ENCODE data around the gene AHCYL1.

Gene AHCYL1

GRCh38 chr1:110043016-110043415 lies 58.5 kb downstream of the AHCYL1 start:
- no peak for DNase-seq

DNA sequence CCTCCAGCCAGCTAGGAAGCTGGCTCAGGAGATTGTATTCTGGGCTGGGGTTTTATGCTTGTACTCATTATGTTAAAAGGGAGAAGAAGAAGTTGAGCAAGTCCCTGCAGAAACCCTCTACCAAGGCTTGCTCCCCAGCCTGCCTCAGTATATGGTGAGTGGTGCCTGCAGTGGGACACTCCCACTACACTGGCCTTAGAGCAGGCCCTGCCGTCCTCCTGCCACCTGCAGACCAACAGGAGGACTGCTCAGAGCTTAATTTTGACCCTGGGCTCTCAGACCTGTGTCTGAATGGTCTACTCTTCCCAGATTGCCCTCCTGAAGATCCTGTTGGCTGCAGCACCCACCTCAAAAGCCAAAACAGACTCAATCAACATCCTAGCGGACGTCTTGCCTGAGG lies 62.9 kb downstream of the AHCYL1 start:
- DNase-seq, result no peak

DNA sequence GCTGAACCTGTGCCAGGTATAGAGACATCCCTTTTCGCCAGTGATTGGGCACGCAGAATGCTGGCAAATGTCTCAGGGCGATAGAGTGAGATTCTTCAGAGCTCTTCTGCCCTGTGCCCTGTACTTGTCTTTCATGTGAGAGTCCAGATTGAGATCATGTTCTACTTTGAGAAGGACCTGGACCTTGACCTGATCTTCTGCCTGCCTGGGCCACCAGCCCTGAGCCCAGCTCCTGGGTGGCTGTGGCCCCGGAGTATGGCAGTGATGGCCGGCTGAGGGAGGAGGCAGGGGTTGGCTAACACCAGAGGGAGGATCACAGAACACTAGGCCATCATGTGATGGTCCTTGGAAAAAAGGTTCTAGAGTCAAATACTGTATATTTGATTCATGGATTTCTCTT lies 63.7 kb downstream of the AHCYL1 start:
- DNase-seq, result no peak

- DNase-seq, result no peak
Observed at GRCh38 chr1:110048923-110049601, 64.5 kb downstream of the AHCYL1 start.

DNA sequence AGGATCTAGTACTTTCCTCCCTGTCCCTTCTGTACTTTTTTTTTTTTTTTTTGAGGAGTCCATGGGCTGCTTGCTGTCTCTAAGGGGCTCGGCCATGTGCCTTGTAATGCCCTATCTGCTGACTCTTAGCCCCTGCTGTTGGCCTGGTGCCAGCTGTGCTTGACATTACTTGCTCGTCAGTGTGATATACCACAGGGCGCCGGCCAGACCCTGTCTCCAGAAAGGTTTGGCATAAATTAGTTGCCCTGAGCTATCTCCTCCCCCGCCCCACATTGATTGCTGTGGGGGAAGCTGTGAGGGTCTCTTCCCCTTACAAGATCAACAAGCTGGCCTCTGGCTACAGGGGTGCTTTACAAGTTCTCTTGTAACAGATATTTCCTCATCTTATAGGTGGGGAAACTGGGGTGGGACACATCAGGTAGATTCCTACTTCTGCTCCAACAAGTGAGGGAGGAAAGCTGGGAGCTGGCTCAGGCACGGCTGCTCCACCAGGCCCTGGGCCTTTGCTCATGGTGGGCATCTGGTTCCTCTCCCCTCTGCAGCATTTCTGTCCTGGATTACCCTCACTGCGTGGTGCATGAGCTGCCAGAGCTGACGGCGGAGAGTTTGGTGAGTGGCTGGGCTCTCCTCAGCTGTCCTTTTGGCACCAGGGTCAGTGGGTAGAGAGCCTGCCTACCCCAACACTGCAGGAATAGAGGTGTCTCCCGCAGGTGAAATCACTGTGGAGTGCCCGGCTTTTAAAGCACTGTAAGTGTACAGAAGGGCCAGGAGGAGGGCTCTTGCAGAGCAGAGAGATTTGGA lies 65.4 kb downstream of the AHCYL1 start:
- DNase-seq, result no peak

DNA sequence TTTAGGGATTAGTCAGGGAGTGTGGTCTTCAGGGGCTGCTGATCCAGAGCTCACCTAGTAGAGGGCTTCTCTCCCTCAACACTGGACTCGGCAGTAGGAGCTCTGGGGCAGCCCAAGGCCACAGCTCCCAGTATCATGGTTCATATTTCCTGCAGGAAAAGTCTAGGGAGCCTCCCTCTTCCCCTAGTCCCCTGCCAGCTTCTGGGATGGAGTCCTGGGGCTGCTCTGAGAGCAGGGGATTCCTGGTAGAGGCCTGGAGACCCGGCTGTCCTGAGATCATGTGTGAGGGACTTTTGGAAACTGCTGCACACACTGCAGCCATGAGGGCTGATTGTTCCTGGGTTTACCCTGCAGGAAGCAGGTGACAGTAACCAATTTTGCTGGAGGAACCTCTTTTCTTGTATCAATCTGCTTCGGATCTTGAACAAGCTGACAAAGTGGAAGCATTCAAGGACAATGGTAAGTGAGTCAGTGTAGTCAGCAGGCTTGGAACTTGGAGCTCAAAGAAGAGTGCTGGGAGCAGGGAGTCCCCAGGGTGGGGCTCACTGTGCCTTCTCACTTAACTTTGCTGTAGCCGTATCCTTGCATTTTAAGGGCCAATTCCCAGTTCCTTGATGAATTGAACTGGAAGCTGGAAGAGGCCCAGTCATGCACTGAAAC lies 66.2 kb downstream of the AHCYL1 start:
- DNase-seq, result no peak

GRCh38 chr1:110051262-110051648 lies 66.7 kb downstream of the AHCYL1 start:
- DNase-seq, result no peak

GRCh38 chr1:110053552-110054428 lies 69.2 kb downstream of the AHCYL1 start:
- peak; percentile 11 for DNase-seq

GRCh38 chr1:110055493-110056284 lies 71.1 kb downstream of the AHCYL1 start:
- no peak for DNase-seq

DNA sequence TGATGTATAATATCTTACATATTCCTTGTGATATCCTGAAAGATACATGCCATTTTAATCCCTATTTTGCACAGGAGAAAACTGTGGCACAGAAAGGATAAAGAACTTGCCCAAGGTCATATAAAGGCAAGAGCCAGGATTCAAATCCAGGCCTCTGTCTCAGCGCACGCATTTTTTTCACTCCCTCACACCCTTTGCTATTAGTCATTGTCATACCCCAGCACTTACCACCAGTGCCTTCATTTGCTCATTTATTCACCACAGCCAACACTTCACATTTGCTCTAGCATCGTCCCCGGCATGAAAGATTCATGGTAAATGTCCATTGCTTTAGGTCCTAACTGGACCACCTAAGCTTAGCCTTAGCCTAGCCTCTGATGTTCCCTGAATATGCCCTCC lies 71.7 kb downstream of the AHCYL1 start:
- DNase-seq, result no peak

GRCh38 chr1:110056776-110057175 lies 72.2 kb downstream of the AHCYL1 start:
- DNase-seq, result no peak

GRCh38 chr1:110057963-110058518 lies 73.5 kb downstream of the AHCYL1 start:
- no peak for DNase-seq

DNA sequence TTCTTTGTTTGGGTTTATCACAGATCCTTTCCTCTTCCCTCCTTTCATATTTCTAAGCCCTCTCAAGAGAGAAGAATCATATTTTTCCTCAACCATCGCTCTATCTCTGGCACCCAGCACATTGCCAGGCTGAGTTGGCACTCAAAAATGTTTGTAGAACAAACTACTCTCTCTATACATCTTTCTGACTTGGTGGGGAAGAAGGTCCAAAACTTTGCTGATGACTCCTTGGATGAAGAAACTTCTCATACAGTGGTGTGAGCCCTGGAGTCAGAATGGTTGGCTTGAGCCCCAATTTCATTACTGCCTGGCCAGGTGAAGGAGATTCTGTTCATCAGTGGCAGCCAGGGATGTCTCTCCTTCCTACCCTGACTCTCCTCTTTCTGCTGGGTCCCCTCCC lies 74.0 kb downstream of the AHCYL1 start:
- no peak for DNase-seq

- DNase-seq, result no peak
Observed at GRCh38 chr1:110059133-110059863, 74.7 kb downstream of the AHCYL1 start.

- DNase-seq, result no peak
Observed at GRCh38 chr1:110060034-110060661, 75.6 kb downstream of the AHCYL1 start.

- DNase-seq, result no peak
Observed at GRCh38 chr1:110060662-110061060, 76.1 kb downstream of the AHCYL1 start.

GRCh38 chr1:110061341-110061740 lies 76.8 kb downstream of the AHCYL1 start:
- no peak for DNase-seq

- DNase-seq, result no peak
Observed at GRCh38 chr1:110062612-110063011, 78.0 kb downstream of the AHCYL1 start.

GRCh38 chr1:110063781-110064180 lies 79.2 kb downstream of the AHCYL1 start:
- no peak for DNase-seq

- DNase-seq, result no peak
Observed at GRCh38 chr1:110064576-110065337, 80.2 kb downstream of the AHCYL1 start.
